ENCODE results near the gene ARHGAP40.

DNA sequence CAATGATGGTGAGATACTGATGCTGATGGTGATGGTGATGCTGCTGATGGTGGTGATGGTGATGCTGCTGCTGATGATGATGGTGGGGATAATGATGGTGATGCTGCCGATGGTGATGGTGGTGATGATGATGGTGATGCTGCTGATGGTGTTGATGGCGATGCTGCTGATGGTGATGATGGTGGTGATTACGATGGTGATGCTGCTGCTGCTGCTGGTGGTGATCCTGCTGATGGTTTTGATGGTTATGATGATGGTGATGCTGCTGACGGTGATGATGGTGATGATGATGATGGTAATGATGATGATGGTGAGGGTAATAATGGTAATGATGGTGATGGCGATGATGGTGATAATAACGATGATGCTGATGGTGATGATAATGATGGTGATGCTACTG, 50.0 kb downstream of the ARHGAP40 start:
- TF ChIP-seq, protein P1, sequence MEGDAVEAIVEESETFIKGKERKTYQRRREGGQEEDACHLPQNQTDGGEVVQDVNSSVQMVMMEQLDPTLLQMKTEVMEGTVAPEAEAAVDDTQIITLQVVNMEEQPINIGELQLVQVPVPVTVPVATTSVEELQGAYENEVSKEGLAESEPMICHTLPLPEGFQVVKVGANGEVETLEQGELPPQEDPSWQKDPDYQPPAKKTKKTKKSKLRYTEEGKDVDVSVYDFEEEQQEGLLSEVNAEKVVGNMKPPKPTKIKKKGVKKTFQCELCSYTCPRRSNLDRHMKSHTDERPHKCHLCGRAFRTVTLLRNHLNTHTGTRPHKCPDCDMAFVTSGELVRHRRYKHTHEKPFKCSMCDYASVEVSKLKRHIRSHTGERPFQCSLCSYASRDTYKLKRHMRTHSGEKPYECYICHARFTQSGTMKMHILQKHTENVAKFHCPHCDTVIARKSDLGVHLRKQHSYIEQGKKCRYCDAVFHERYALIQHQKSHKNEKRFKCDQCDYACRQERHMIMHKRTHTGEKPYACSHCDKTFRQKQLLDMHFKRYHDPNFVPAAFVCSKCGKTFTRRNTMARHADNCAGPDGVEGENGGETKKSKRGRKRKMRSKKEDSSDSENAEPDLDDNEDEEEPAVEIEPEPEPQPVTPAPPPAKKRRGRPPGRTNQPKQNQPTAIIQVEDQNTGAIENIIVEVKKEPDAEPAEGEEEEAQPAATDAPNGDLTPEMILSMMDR (IDR thresholded peaks at IDR 0.05), result no peak
- TF ChIP-seq POLR2A (IDR thresholded peaks at IDR 0.05), result no peak
